OCI-LY7 (cell line): ENCODE data around the gene SLC39A7. TPM values are rescaled to one million over a fixed set of nuclear protein-coding genes. Genes with fewer than 3 reads are reported as not detected.

Source experiments
- BruUV-seq: library from RNA; stranded (reverse); fragments of 400-500 nt; replicated peaks from 2 replicates; lab custom pipeline; 2021; lab: Mats Ljungman, UMichigan
- CTCF ChIA-PET: fragments of 300-600 bp; sonication (Branson Sonifier 250); formaldehyde crosslinking; loops from one replicate; lab custom pipeline; 2022; ENCODE audit warnings: antibody characterized with exemption; ENCODE audit not compliant: unreplicated experiment; lab: Charles Lee
- POLR2A ChIA-PET: fragments of 300-600 bp; sonication (Branson Sonifier 250); formaldehyde crosslinking; loops from one replicate; lab custom pipeline; 2022; ENCODE audit warnings: antibody characterized with exemption; lab: Charles Lee
- DNase-seq: peaks from one replicate; pipeline ENCODE4 v3.0.0-alpha.2; 2015; ENCODE audit warnings: low spot score
- H2AFZ ChIP-seq: fragments of 200-600 bp; sonication (generic), shearing (Covaris generic); 2 replicates; pipeline ENCODE4 v1.6.1; 2014; ENCODE audit warnings: mild to moderate bottlenecking, antibody characterized with exemption, low read length, moderate library complexity
- H3K27ac ChIP-seq: fragments of 200-600 bp; sonication (generic); 2 replicates; pipeline ENCODE4 v1.5.1; 2014; ENCODE audit warnings: mixed run types, low read depth, mild to moderate bottlenecking, moderate library complexity, low read length, inconsistent platforms; ENCODE audit not compliant: poor library complexity, severe bottlenecking
- H3K36me3 ChIP-seq: fragments of 200-600 bp; sonication (generic); 2 replicates; pipeline ENCODE4 v1.6.1; 2014; ENCODE audit warnings: mild to moderate bottlenecking, antibody characterized with exemption, low read length, moderate library complexity, mixed read lengths; ENCODE audit not compliant: insufficient read depth
- H3K4me1 ChIP-seq: fragments of 200-600 bp; sonication (generic); 2 replicates; pipeline ENCODE4 v1.5.1; 2014; ENCODE audit warnings: mild to moderate bottlenecking, low read length; ENCODE audit not compliant: insufficient read depth, poor library complexity, severe bottlenecking
- H3K4me2 ChIP-seq: fragments of 200-600 bp; sonication (generic); 2 replicates; pipeline ENCODE4 v1.6.1; 2014; ENCODE audit warnings: mild to moderate bottlenecking, low read length
- H3K4me3 ChIP-seq: fragments of 200-600 bp; sonication (generic); 2 replicates; pipeline ENCODE4 v1.5.1; 2014; ENCODE audit warnings: mild to moderate bottlenecking, low read depth, low read length; ENCODE audit not compliant: poor library complexity, severe bottlenecking
- H3K79me2 ChIP-seq: fragments of 200-600 bp; sonication (generic); 2 replicates; pipeline ENCODE4 v1.6.1; 2016; ENCODE audit warnings: low read depth, mild to moderate bottlenecking, low read length, moderate library complexity, mixed read lengths; ENCODE audit not compliant: insufficient read depth
- H3K9me2 ChIP-seq: fragments of 200-600 bp; sonication (generic); 2 replicates; pipeline ENCODE4 v1.6.1; 2016; ENCODE audit warnings: mild to moderate bottlenecking, low read length, mixed read lengths; ENCODE audit not compliant: insufficient read depth
- H3K9me3 ChIP-seq: fragments of 200-600 bp; sonication (generic); 2 replicates; pipeline ENCODE4 v1.6.1; 2014; ENCODE audit warnings: mild to moderate bottlenecking, mixed run types, low read length, mixed read lengths
- H4K20me1 ChIP-seq: fragments of 200-600 bp; sonication (generic); 2 replicates; pipeline ENCODE4 v1.6.1; 2014; ENCODE audit warnings: mild to moderate bottlenecking, antibody characterized with exemption, low read length, moderate library complexity, mixed read lengths; ENCODE audit not compliant: insufficient read depth
- EZH2phosphoT487 ChIP-seq: fragments of 200-600 bp; sonication (generic); IDR thresholded peaks from 2 replicates; pipeline ENCODE4 v1.6.1; 2018; ENCODE audit warnings: low read depth, borderline replicate concordance, mild to moderate bottlenecking, mixed run types, antibody characterized with exemption, low read length, moderate library complexity, mixed read lengths
- intact Hi-C: fragments of 100-400 bp; cut with micrococcal nuclease; formaldehyde crosslinking; loops from one replicate; pipeline ENCODE4 v1.10.0; 2022; ENCODE audit not compliant: unreplicated experiment
- total RNA-seq, 2 experiments: library from RNA; depleted of rRNA in 1 of 2; stranded (reverse); fragments of >200 nt in 1 of 2; shearing (Covaris generic) in 1 of 2; gene quantifications; 2 replicates each; pipeline ENCODE4 v1.2.3, GENCODE V29; 2014 to 2022
- TF ChIP-seq, protein P1 (sequence below): fragments of 200-600 bp; sonication (generic); conservative IDR thresholded peaks from 2 replicates; pipeline ENCODE4 v1.5.1; 2014; ENCODE audit warnings: mild to moderate bottlenecking, antibody characterized with exemption, low read length, moderate library complexity, mixed read lengths

Gene SLC39A7
- total RNA-seq, 2 experiments from 2014 or later, result 22.9 to 53.2 TPM

DNA sequence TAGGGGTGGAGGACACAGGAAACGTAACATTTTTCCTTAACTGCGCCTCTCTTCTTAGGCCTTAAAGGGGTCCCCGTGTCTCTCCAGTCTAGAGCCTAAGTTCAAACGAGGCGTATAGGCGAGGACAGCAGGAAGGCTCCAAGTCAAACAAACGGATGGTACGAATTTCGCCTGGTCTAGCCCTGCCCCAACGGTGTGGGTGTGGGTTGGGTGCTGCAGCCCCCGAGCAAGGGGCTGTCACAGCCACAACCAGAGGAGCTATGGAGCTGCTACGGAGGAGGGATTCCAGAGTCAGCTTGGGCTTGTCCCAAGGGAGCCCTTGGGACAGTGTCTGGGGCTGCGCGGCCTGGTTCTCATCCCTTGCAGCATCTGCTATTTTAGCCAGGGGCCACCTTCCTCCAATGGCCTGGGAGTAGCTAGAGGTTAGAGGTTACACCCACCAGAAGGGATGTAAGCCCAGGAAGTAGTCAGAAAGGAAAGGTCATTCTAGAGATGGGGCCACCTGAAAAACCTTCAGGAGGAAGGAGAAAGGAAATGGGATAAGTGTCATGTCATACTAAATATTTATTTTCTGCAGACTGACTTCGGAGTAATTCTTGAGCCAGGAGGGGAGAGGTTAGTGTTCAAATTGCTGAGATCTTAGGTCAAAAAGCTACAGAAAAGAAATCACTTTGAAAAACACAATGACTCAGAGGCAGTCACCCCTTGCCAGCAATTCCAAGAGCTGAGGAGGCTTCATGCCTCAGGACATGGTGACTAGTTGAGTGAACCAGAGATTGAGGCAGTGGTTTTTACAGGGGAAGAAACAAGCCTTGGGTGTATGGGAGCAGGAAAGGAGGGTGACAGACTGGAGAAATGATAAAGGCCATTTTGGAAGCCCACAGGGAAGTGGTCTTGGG lies 49.3 kb downstream of the SLC39A7 start:
- Histone ChIP-seq H3K4me3 (peak overlapping the region; percentile 73), H3K4me1 (peaks cover 23% of the 10 kb centered on the region), H4K20me1 (no peaks in the 10 kb centered on the region), H3K27ac (peak overlapping the region; percentile 74), H2AFZ (peak overlapping the region; percentile 59), H3K79me2 (no peaks in the 10 kb centered on the region), H3K9me3 (no peaks in the 10 kb centered on the region), H3K4me2 (peak overlapping the region; percentile 99), H3K36me3 (peaks cover 22% of the 10 kb centered on the region), H3K9me2 (no peaks in the 10 kb centered on the region)
- ChIA-PET POLR2A (interaction anchor here (0.7 to 3.8 kb wide), 6 partner anchors 10 to 180 kb away, joined by 3 to 19 read pairs (median 4); partner anchors contain the start of genes RPS18 and VPS52), CTCF (interaction anchor here (1.2 kb wide), 1 partner anchor 45 kb away, joined by 3 read pairs; the partner anchor contains the start of gene HSD17B8)
- BruUV-seq, result TSS peak; percentile 66
- TF ChIP-seq, protein P1, sequence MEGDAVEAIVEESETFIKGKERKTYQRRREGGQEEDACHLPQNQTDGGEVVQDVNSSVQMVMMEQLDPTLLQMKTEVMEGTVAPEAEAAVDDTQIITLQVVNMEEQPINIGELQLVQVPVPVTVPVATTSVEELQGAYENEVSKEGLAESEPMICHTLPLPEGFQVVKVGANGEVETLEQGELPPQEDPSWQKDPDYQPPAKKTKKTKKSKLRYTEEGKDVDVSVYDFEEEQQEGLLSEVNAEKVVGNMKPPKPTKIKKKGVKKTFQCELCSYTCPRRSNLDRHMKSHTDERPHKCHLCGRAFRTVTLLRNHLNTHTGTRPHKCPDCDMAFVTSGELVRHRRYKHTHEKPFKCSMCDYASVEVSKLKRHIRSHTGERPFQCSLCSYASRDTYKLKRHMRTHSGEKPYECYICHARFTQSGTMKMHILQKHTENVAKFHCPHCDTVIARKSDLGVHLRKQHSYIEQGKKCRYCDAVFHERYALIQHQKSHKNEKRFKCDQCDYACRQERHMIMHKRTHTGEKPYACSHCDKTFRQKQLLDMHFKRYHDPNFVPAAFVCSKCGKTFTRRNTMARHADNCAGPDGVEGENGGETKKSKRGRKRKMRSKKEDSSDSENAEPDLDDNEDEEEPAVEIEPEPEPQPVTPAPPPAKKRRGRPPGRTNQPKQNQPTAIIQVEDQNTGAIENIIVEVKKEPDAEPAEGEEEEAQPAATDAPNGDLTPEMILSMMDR, result no peak
- TF ChIP-seq EZH2phosphoT487, result no peak
- intact Hi-C loops, result loop anchor here (1.0 to 5.0 kb wide), 2 partner anchors 21 to 238 kb away; partner anchors contain the start of gene VPS52
- no peak for DNase-seq

DNA sequence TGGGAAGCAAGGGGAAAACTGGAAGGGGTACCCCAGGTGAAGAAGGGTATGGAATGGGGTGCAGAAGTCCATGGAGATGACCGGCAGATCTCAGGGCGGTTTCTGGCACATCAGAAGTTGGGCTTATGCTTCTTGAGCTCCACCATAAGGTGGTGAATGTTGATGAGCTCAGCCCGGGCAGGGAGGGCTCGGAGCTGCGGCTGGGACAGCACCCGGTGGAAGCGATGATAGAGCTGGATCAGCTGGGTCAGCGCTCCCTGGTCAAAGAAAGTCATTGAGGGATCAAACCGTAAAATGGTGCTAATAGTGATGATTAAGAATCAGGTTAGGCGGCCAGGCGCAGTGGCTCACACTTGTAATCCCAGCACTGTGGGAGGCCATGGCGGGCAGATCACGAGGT lies 50.1 kb downstream of the SLC39A7 start:
- Histone ChIP-seq H2AFZ (no peak overlapping the region), H4K20me1 (no peaks in the 10 kb centered on the region), H3K4me2 (peak overlapping the region; percentile 99), H3K9me3 (no peaks in the 10 kb centered on the region), H3K4me1 (peaks cover 23% of the 10 kb centered on the region), H3K4me3 (no peak overlapping the region), H3K27ac (no peak overlapping the region), H3K36me3 (peaks cover 24% of the 10 kb centered on the region), H3K9me2 (no peaks in the 10 kb centered on the region), H3K79me2 (no peaks in the 10 kb centered on the region)
- no peak for DNase-seq
- BruUV-seq, result no TSS peak
- intact Hi-C loops, result no loop called here
- ChIA-PET POLR2A (interaction anchor here (0.6 to 3.8 kb wide), 3 partner anchors 21 to 180 kb away, joined by 3 to 19 read pairs (median 3); partner anchors contain the start of genes RPS18 and VPS52), CTCF (no interaction called here)
- TF ChIP-seq, protein P1, result no peak
- no peak for TF ChIP-seq EZH2phosphoT487
